ENCODE data around the gene MAPK4.

MAPK4 gene

GRCh38 chr18:50651334-50651733 lies 91.4 kb downstream of the MAPK4 start:
- no CpG with 5 or more reads among the region's 7 CpGs for WGBS (ENCODE audit: insufficient coverage, insufficient read length)
- Histone ChIP-seq H3K27ac (ENCODE audit: low read length) (no peak overlapping the region), H3K36me3 (ENCODE audit: control insufficient read depth, insufficient read depth, low read length) (no peaks in the 10 kb centered on the region), H3K27me3 (ENCODE audit: control insufficient read depth, insufficient read depth, low read length) (no peaks in the 10 kb centered on the region), H3K4me3 (ENCODE audit: low read length) (no peak overlapping the region), H3K4me1 (ENCODE audit: control insufficient read depth, insufficient read depth, low read length) (no peaks in the 10 kb centered on the region; the same call in 1 of the 2 replicates), H3K9me3 (ENCODE audit: control insufficient read depth, insufficient read depth, low read length) (no peaks in the 10 kb centered on the region)
- no peak for DNase-seq (ENCODE audit: low read depth, low spot score)

DNA sequence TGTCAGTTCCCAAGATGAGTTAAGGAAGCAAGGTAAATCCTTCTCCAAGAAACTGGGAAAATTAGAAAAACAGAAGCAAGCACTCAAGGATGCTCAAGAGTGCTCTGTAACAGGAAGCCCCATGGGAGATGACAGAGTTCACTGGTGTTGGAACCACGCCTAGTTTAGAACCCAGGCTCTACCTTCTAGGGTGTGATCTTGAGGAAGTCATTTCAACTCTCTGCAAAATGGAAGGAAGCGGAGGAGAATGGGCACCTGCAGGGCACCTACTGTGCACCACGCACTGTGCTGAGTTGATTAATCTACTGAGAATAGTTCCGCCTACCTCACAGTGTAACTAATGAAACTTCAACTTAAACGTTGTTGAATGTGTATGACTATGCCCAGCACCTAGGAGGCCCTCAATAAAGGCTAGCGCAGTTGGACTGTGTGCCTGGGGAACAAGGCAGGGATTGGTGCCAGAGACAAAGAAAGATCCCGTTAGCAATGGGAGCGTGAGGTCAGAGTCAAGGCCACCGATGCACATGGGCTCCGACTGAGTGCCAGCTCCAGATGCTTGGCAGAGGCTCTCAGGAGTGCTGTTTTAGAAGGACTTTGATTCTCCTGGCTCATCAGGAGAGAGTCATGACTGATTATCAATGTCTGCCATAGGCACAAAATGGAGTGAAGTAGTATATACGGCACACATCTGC lies 93.7 kb downstream of the MAPK4 start:
- Histone ChIP-seq H3K9me3 (ENCODE audit: control insufficient read depth, insufficient read depth, low read length) (no peaks in the 10 kb centered on the region), H3K27me3 (ENCODE audit: control insufficient read depth, insufficient read depth, low read length) (no peaks in the 10 kb centered on the region), H3K4me1 (ENCODE audit: control insufficient read depth, insufficient read depth, low read length) (no peaks in the 10 kb centered on the region; the same call in 1 of the 2 replicates), H3K4me3 (ENCODE audit: low read length) (no peak overlapping the region), H3K27ac (ENCODE audit: low read length) (no peak overlapping the region), H3K36me3 (ENCODE audit: control insufficient read depth, insufficient read depth, low read length) (no peaks in the 10 kb centered on the region)
- no CpG with 5 or more reads among the region's 11 CpGs for WGBS (ENCODE audit: insufficient coverage, insufficient read length)
- no peak for DNase-seq (ENCODE audit: low read depth, low spot score)

DNA sequence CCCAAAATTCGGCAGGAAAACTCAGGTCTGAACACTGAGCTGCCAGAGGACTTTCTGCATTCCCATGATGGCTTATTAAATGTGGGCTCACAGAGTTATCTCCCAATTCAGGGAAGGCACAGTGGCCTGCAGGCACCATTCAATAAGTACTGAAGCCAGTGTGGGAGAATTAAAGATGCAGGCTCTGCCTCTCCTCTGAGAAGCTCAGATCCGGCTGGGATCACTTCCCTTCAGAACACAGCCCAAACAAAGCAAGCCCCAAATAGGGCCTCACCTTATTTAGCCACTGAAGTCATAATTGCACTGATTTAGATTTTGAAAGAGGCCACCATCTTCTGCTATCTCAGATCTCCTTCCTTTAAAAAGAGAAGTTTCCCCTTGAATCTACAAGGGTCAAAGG lies 94.3 kb downstream of the MAPK4 start:
- DNase-seq (ENCODE audit: low read depth, low spot score): no peak
- WGBS (ENCODE audit: insufficient coverage, insufficient read length): no CpG with 5 or more reads among the region's 2 CpGs

DNA sequence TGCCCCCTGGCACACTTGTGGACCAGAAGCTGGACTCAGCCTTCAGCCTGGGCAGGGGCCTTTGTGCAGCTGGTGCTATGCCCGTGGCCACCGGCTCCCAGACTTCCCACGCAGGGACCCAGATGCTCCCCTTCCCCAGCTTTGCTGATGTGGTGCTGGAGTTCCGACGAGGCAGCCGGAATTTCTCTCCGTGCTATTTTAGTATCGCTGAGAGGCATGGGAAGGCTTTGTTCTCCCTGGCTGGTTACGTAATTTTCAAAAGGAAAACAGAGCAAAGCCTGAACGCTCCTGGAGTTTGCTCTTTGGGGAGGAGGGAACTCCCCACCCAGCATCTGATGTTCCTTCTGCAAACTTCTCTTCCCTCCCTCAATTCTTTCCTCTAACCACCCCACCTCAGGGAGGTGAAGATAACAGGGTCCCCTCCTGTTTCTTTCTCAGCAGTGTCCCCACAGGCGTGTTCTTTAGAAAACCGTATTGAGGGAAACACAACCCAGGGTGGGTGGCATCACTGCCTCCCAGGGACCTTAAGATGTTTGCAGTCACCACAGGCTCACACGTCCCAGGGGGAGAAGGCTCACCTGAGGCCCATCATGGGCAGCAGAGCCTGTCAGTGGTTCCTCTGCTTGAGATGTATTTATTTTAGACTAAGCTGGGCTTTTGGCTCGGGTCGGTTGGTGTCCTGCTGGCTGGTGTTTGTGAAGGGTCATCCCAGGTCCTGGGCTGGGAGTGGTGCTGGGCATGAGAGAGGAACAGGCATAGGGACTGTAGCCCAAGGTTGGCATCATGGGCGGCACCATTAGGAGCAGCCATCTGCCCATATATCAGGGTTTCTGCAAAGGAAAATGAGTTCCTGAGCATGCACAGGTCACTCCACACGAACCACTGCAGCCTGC lies 95.0 kb downstream of the MAPK4 start:
- Histone ChIP-seq H3K4me3 (ENCODE audit: low read length) (no peak overlapping the region), H3K4me1 (ENCODE audit: control insufficient read depth, insufficient read depth, low read length) (no peaks in the 10 kb centered on the region; the same call in 1 of the 2 replicates), H3K36me3 (ENCODE audit: control insufficient read depth, insufficient read depth, low read length) (no peaks in the 10 kb centered on the region), H3K27ac (ENCODE audit: low read length) (no peak overlapping the region), H3K9me3 (ENCODE audit: control insufficient read depth, insufficient read depth, low read length) (no peaks in the 10 kb centered on the region), H3K27me3 (ENCODE audit: control insufficient read depth, insufficient read depth, low read length) (no peaks in the 10 kb centered on the region)
- no peak for DNase-seq (ENCODE audit: low read depth, low spot score)
- WGBS (ENCODE audit: insufficient coverage, insufficient read length): no CpG with 5 or more reads among the region's 17 CpGs

More for the DNA sequence above, 94.3 kb downstream of the MAPK4 start:
- H3K4me1 ChIP-seq (ENCODE audit: control insufficient read depth, insufficient read depth, low read length): no peaks in the 10 kb centered on the region; the same call in 1 of the 2 replicates
- H3K9me3 ChIP-seq (ENCODE audit: control insufficient read depth, insufficient read depth, low read length): no peaks in the 10 kb centered on the region
- no peaks in the 10 kb centered on the region for H3K36me3 ChIP-seq (ENCODE audit: control insufficient read depth, insufficient read depth, low read length)
- H3K27ac ChIP-seq (ENCODE audit: low read length): no peak overlapping the region
- no peak overlapping the region for H3K4me3 ChIP-seq (ENCODE audit: low read length)
- no peaks in the 10 kb centered on the region for H3K27me3 ChIP-seq (ENCODE audit: control insufficient read depth, insufficient read depth, low read length)

DNA sequence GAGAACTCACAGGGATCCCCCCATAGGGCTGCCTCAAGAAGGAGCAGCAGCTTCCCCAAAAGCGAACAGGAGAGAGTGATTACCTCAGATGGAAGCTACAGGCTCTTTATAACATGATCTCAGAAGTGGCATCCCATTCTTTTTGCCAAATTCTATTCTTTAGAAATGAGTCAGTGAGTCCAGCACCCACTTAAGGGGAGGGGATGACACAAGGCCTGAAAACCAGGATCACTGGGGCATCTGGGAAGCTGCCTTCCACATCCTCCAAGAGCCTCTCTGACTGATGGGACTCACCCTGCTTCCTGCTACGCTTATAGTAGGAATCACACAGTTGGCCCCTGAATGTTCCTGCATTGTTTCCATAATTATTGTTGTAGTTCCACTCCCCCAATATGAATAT lies 96.5 kb downstream of the MAPK4 start:
- no peaks in the 10 kb centered on the region for H3K9me3 ChIP-seq (ENCODE audit: control insufficient read depth, insufficient read depth, low read length)
- no peak for DNase-seq (ENCODE audit: low read depth, low spot score)
- WGBS (ENCODE audit: insufficient coverage, insufficient read length): no CpG with 5 or more reads among the region's 2 CpGs

DNA sequence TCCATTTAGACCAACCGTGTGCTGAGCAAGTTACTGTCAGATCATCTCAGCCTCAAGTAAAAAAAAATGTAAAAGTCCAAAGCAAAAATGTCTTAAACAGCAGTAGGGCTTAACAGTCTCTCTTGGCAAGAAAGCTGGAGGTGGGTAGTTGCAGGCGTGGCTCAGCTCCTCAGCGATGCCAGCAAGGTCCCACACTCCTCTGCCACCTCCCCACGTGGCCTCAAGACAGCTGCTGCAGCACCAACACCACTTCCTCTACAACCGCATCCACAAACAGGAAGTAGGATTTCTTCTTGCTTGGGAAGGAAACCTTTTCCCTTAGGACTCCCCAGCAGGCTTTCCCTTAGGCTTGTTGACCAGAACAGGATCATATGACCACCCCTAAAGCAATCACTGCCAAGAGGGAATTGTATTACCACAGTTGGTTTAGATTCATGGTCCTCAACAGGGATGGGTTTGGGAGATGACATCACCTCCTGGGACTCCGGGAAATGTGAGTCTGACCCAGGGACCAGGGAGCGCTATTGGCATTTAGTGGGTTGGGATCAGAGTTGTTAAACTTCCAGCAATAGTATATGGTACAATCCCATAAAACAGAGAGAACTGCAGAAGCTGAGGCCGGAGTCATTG lies 97.1 kb downstream of the MAPK4 start:
- H3K9me3 ChIP-seq (ENCODE audit: control insufficient read depth, insufficient read depth, low read length): no peaks in the 10 kb centered on the region
- H3K4me3 ChIP-seq (ENCODE audit: low read length): no peak overlapping the region
- no peaks in the 10 kb centered on the region for H3K27me3 ChIP-seq (ENCODE audit: control insufficient read depth, insufficient read depth, low read length)
- DNase-seq (ENCODE audit: low read depth, low spot score): no peak
- no CpG with 5 or more reads among the region's 8 CpGs for WGBS (ENCODE audit: insufficient coverage, insufficient read length)
- H3K36me3 ChIP-seq (ENCODE audit: control insufficient read depth, insufficient read depth, low read length): no peaks in the 10 kb centered on the region
- no peaks in the 10 kb centered on the region for H3K4me1 ChIP-seq (ENCODE audit: control insufficient read depth, insufficient read depth, low read length)
- no peak overlapping the region for H3K27ac ChIP-seq (ENCODE audit: low read length)

More for the DNA sequence above, 96.5 kb downstream of the MAPK4 start:
- no peak overlapping the region for H3K4me3 ChIP-seq (ENCODE audit: low read length)
- no peaks in the 10 kb centered on the region; the same call in 1 of the 2 replicates for H3K4me1 ChIP-seq (ENCODE audit: control insufficient read depth, insufficient read depth, low read length)
- no peaks in the 10 kb centered on the region for H3K36me3 ChIP-seq (ENCODE audit: control insufficient read depth, insufficient read depth, low read length)
- H3K27ac ChIP-seq (ENCODE audit: low read length): no peak overlapping the region
- H3K27me3 ChIP-seq (ENCODE audit: control insufficient read depth, insufficient read depth, low read length): no peaks in the 10 kb centered on the region

DNA sequence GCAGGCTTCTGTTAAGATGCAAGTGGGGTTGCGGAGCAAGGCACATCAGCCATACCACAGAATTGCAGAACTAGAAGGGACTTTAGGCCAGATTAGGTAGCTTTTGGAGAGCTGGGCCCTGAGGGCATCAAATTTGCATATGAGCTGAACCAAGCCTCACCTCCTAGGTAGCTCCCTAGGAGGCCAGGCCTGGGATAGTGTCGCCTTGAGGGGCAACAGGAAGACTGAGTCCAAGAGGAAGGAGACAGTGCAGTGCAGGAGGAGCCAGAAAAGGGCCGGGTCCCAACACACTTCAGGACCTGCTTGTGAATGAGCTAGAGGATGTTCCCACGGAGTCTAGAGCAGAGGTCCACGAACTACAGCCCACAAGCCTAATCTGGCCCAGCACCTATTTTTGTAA lies 98.7 kb downstream of the MAPK4 start:
- Histone ChIP-seq H3K27ac (ENCODE audit: low read length) (no peak overlapping the region), H3K36me3 (ENCODE audit: control insufficient read depth, insufficient read depth, low read length) (no peaks in the 10 kb centered on the region), H3K9me3 (ENCODE audit: control insufficient read depth, insufficient read depth, low read length) (no peaks in the 10 kb centered on the region), H3K4me1 (ENCODE audit: control insufficient read depth, insufficient read depth, low read length) (no peaks in the 10 kb centered on the region), H3K4me3 (ENCODE audit: low read length) (no peak overlapping the region), H3K27me3 (ENCODE audit: control insufficient read depth, insufficient read depth, low read length) (no peaks in the 10 kb centered on the region)
- WGBS (ENCODE audit: insufficient coverage, insufficient read length): no CpG with 5 or more reads among the region's 5 CpGs
- DNase-seq (ENCODE audit: low read depth, low spot score): no peak

- H3K27me3 ChIP-seq (ENCODE audit: control insufficient read depth, insufficient read depth, low read length): no peaks in the 10 kb centered on the region
- no peaks in the 10 kb centered on the region for H3K4me1 ChIP-seq (ENCODE audit: control insufficient read depth, insufficient read depth, low read length)
- H3K9me3 ChIP-seq (ENCODE audit: control insufficient read depth, insufficient read depth, low read length): no peaks in the 10 kb centered on the region
- no peak overlapping the region for H3K4me3 ChIP-seq (ENCODE audit: low read length)
- H3K27ac ChIP-seq (ENCODE audit: low read length): no peak overlapping the region
- WGBS (ENCODE audit: insufficient coverage, insufficient read length): no CpG with 5 or more reads among the region's 13 CpGs
- DNase-seq (ENCODE audit: low read depth, low spot score): no peak
- H3K36me3 ChIP-seq (ENCODE audit: control insufficient read depth, insufficient read depth, low read length): no peaks in the 10 kb centered on the region
These were observed 99.5 kb downstream of the MAPK4 start for GRCh38 chr18:50659091-50660003.

- Histone ChIP-seq H3K9me3 (ENCODE audit: control insufficient read depth, insufficient read depth, low read length) (no peaks in the 10 kb centered on the region), H3K27me3 (ENCODE audit: control insufficient read depth, insufficient read depth, low read length) (no peaks in the 10 kb centered on the region), H3K27ac (ENCODE audit: low read length) (no peak overlapping the region), H3K36me3 (ENCODE audit: control insufficient read depth, insufficient read depth, low read length) (no peaks in the 10 kb centered on the region), H3K4me1 (ENCODE audit: control insufficient read depth, insufficient read depth, low read length) (no peaks in the 10 kb centered on the region), H3K4me3 (ENCODE audit: low read length) (no peak overlapping the region)
- no CpG with 5 or more reads among the region's 1 CpG for WGBS (ENCODE audit: insufficient coverage, insufficient read length)
- DNase-seq (ENCODE audit: low read depth, low spot score): no peak
These were observed 101.1 kb downstream of the MAPK4 start for GRCh38 chr18:50661013-50661412.

Measured in iPS DF 6.9 (cell line).